OCI-LY1 (cell line): ENCODE measurements around the gene PIEZO1.

ENCODE experiments used
- H2AFZ ChIP-seq: fragments of 200-600 bp; sonication (generic), shearing (Covaris generic); 2 replicates; pipeline ENCODE4 v1.6.0; 2014; ENCODE audit warnings: antibody characterized with exemption, mild to moderate bottlenecking, low read length
- H3F3A ChIP-seq: fragments of 200-600 bp; sonication (generic), shearing (Covaris generic); 2 replicates; pipeline ENCODE4 v1.6.0; 2014; ENCODE audit warnings: mild to moderate bottlenecking, antibody characterized with exemption, low read length, moderate library complexity; ENCODE audit not compliant: insufficient read depth
- H3K27ac ChIP-seq: fragments of 200-600 bp; sonication (generic); 2 replicates; pipeline ENCODE4 v1.5.1; 2014; ENCODE audit warnings: low read length, mixed run types, mild to moderate bottlenecking, low read depth; ENCODE audit not compliant: poor library complexity, severe bottlenecking
- H3K27me3 ChIP-seq: fragments of 200-600 bp; sonication (generic); 2 replicates; pipeline ENCODE4 v1.6.0; 2014; ENCODE audit warnings: antibody characterized with exemption, mild to moderate bottlenecking, low read length, moderate library complexity; ENCODE audit not compliant: insufficient read depth
- H3K36me3 ChIP-seq: fragments of 200-600 bp; sonication (generic); 2 replicates; pipeline ENCODE4 v1.6.1; 2014; ENCODE audit warnings: mild to moderate bottlenecking, antibody characterized with exemption, low read length, moderate library complexity, mixed read lengths; ENCODE audit not compliant: insufficient read depth
- H3K4me1 ChIP-seq: fragments of 200-600 bp; sonication (generic); 2 replicates; pipeline ENCODE4 v1.5.1; 2014; ENCODE audit warnings: mild to moderate bottlenecking, low read length, moderate library complexity; ENCODE audit not compliant: insufficient read depth, severe bottlenecking
- H3K4me2 ChIP-seq: fragments of 200-600 bp; sonication (generic), shearing (Covaris generic); 2 replicates; pipeline ENCODE4 v1.6.1; 2014; ENCODE audit warnings: low read length
- H3K4me3 ChIP-seq: fragments of 200-600 bp; sonication (generic); 2 replicates; pipeline ENCODE4 v1.5.1; 2014; ENCODE audit warnings: low read length, low read depth, mild to moderate bottlenecking, mixed read lengths; ENCODE audit not compliant: poor library complexity, severe bottlenecking
- H3K79me2 ChIP-seq: fragments of 200-600 bp; shearing (Covaris generic); 2 replicates; pipeline ENCODE4 v1.6.1; 2016; ENCODE audit warnings: mixed run types, low read length, mixed read lengths; ENCODE audit not compliant: insufficient read depth
- H3K9ac ChIP-seq: fragments of 200-600 bp; sonication (generic), shearing (Covaris generic); 2 replicates; pipeline ENCODE4 v1.6.1; 2014; ENCODE audit warnings: mild to moderate bottlenecking, low read length, mixed read lengths
- H3K9me2 ChIP-seq: fragments of 200-600 bp; sonication (generic), shearing (Covaris generic); 2 replicates; pipeline ENCODE4 v1.6.1; 2014; ENCODE audit warnings: low read depth, mild to moderate bottlenecking, low read length, mixed read lengths
- H3K9me3 ChIP-seq: fragments of 200-600 bp; shearing (Covaris generic); 2 replicates; pipeline ENCODE4 v1.6.1; 2014; ENCODE audit warnings: low read length, mixed read lengths
- H4K20me1 ChIP-seq: fragments of 200-600 bp; sonication (generic), shearing (Covaris generic); 2 replicates; pipeline ENCODE4 v1.6.0; 2016; ENCODE audit warnings: mild to moderate bottlenecking, low read length; ENCODE audit not compliant: insufficient read depth
- EZH2 ChIP-seq: fragments of 200-600 bp; sonication (generic), shearing (Covaris generic); IDR thresholded peaks from 2 replicates; pipeline ENCODE4 v1.8.0; 2017; ENCODE audit warnings: borderline replicate concordance, mixed run types, mild to moderate bottlenecking, antibody characterized with exemption, low read length, moderate library complexity, mixed read lengths
- TF ChIP-seq, protein P1 (sequence below): fragments of 200-600 bp; sonication (generic), shearing (Covaris generic); IDR thresholded peaks from 2 replicates; pipeline ENCODE4 v1.5.1; 2017; ENCODE audit warnings: mild to moderate bottlenecking, antibody characterized with exemption, low read length, moderate library complexity, mixed read lengths

Gene PIEZO1

DNA sequence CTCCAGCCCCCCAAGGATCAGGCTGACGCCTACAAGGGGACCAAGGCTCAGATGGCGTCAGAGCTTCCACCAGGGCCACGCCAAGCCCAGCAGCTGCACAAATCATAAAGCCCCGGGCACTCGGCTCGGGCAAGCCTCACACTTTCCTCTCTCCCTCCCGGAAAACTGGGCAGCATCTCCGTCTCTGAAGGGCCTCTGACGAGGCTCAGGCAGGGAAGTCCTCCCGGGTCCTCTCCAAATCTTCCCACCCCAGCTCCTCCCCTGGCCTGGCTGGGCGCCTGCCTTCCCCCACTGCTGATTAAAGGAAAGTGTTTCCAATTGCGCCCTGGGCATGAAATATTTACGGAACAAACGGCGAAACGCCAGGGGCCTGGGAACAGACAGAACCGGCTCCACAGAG lies 38.5 kb downstream of the PIEZO1 start:
- H4K20me1 ChIP-seq: no peaks in the 10 kb centered on the region
- H3K9ac ChIP-seq: no peak overlapping the region
- no peak overlapping the region for H3K27ac ChIP-seq
- no peaks in the 10 kb centered on the region for H3K4me1 ChIP-seq
- no peak for TF ChIP-seq EZH2
- TF ChIP-seq, protein P1, sequence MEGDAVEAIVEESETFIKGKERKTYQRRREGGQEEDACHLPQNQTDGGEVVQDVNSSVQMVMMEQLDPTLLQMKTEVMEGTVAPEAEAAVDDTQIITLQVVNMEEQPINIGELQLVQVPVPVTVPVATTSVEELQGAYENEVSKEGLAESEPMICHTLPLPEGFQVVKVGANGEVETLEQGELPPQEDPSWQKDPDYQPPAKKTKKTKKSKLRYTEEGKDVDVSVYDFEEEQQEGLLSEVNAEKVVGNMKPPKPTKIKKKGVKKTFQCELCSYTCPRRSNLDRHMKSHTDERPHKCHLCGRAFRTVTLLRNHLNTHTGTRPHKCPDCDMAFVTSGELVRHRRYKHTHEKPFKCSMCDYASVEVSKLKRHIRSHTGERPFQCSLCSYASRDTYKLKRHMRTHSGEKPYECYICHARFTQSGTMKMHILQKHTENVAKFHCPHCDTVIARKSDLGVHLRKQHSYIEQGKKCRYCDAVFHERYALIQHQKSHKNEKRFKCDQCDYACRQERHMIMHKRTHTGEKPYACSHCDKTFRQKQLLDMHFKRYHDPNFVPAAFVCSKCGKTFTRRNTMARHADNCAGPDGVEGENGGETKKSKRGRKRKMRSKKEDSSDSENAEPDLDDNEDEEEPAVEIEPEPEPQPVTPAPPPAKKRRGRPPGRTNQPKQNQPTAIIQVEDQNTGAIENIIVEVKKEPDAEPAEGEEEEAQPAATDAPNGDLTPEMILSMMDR: no peak
- no peaks in the 10 kb centered on the region for H3K9me3 ChIP-seq
- no peaks in the 10 kb centered on the region for H3K9me2 ChIP-seq
- no peak overlapping the region for H3K4me2 ChIP-seq
- peaks cover 3% of the 10 kb centered on the region; the same call in 1 of the 2 replicates for H3K27me3 ChIP-seq
- H3K36me3 ChIP-seq: no peaks in the 10 kb centered on the region
- H3K4me3 ChIP-seq: no peak overlapping the region
- H3K79me2 ChIP-seq: no peaks in the 10 kb centered on the region
- no peaks in the 10 kb centered on the region for H3F3A ChIP-seq
- H2AFZ ChIP-seq: no peak overlapping the region

DNA sequence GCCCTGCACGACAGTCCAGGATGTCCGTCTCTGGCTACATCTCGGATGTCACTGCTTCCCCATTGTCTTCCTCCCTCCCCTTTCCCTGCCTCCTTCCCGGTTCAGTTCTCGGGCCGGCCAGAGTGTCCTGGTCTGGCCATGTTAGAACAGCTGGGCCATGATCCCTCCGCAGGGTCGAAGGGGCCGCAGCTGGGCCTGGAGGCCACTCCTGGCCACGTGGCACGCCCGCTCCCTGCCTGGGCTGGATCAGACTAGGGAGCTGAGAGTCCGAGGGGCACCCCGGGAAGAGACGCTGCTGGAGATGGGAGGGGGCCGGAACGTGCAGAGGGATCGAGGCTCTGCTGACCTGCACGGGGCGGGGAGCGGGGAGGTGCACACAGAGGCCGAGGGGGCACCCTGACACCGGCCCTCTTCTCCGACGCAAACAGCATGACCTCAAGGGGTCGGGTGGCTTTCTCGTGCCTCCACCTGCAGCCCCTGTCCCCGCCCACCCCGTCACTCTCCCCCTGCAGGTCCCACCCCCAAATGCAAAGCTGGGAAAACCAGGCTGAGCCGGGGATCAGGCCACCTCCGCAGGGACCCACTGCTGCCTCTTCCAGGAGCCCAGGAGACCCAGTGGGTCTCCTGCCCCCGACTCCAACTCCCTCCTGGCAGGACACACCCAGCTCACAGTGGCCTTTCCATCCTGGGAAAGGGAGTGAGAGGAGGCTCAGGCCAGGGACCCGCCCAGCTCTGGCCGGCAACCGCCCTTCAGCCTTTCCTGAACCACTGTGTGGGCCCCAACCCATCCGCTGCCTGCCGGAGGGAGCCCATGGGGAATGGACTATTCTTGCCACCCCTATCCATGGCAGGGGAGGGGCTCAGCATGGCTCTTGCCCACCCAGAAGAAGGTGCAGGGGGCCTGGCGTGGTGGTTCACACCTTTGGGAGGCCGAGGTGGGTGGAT lies 40.2 kb downstream of the PIEZO1 start:
- Histone ChIP-seq H3K36me3 (no peaks in the 10 kb centered on the region), H3K9me2 (no peaks in the 10 kb centered on the region), H2AFZ (no peak overlapping the region), H3K27me3 (peaks cover 3% of the 10 kb centered on the region; the same call in 1 of the 2 replicates), H3K4me2 (no peak overlapping the region), H3K4me1 (no peaks in the 10 kb centered on the region), H4K20me1 (no peaks in the 10 kb centered on the region), H3K4me3 (no peak overlapping the region), H3K9ac (no peak overlapping the region), H3K79me2 (no peaks in the 10 kb centered on the region), H3K27ac (no peak overlapping the region), H3K9me3 (no peaks in the 10 kb centered on the region), H3F3A (no peaks in the 10 kb centered on the region)
- no peak for TF ChIP-seq EZH2
- TF ChIP-seq, protein P1: no peak

- H3K79me2 ChIP-seq: no peaks in the 10 kb centered on the region
- H3K9ac ChIP-seq: no peak overlapping the region
- H3K9me3 ChIP-seq: no peaks in the 10 kb centered on the region
- no peak overlapping the region for H3K4me2 ChIP-seq
- no peaks in the 10 kb centered on the region for H3K36me3 ChIP-seq
- H3K4me3 ChIP-seq: no peak overlapping the region
- H2AFZ ChIP-seq: no peak overlapping the region
- no peaks in the 10 kb centered on the region for H3K4me1 ChIP-seq
- no peaks in the 10 kb centered on the region for H3K9me2 ChIP-seq
- TF ChIP-seq, protein P1: peak; percentile 94
- TF ChIP-seq EZH2: no peak
- H3K27me3 ChIP-seq: peaks cover 3% of the 10 kb centered on the region; the same call in 1 of the 2 replicates
- H4K20me1 ChIP-seq: no peaks in the 10 kb centered on the region
- no peak overlapping the region for H3K27ac ChIP-seq
- H3F3A ChIP-seq: no peaks in the 10 kb centered on the region
Observed at GRCh38 chr16:88743693-88744576, 41.1 kb downstream of the PIEZO1 start.
